GM19467 (cell line): ENCODE measurements around the gene VWDE.

Experiments
- ATAC-seq: cut with Tn5 transposase; IDR thresholded peaks from one replicate; pipeline ENCODE4 v1.9.1; 2021; ENCODE audit warnings: mild to moderate bottlenecking, moderate library complexity; ENCODE audit not compliant: unreplicated experiment

The VWDE gene

DNA sequence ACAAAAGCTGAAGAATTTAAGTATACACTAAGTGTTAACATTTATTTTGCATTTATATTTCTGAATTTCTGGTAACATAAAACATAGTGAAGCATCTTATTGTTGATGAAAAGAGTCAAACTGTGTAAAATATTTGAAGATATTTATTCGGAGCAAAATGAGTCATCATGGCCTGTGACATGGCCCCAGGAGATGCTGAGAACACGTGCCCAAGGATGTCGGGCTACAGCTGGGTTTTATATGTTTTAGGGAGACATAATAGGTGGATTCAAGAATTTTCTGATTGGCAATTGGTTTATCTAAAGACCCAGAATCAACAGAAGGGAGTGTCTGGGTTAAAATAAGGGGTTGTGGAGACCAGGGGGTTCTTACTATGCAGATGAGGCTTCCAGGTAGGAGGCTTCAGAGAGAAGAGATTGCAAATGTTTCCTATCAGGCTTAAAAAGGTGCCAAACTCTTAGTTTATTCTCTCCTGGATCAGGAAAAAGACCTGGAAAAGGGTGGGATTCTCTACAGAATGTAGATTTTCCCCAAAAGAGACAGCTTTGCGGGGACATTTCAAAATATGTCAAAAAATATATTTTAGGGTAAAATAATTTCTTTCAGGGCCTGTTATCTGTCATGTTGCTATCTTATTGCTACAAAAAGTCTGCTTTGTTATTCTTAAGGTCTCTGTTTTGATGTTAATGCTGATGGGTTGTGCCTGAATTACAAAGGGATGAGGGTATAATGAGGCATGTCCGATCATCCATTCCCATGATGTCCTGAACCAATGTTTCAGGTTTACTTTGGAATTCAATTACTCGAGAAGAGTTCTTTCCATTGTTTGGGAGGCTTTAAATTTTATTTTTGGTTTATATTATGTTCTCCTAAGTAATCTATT is 74.5 kb downstream of the VWDE start:
- no peak for ATAC-seq

GRCh38 chr7:12327922-12328321 is 75.7 kb downstream of the VWDE start:
- ATAC-seq, result no peak

- no peak for ATAC-seq
Observed at GRCh38 chr7:12325646-12326045, 78.0 kb downstream of the VWDE start.

DNA sequence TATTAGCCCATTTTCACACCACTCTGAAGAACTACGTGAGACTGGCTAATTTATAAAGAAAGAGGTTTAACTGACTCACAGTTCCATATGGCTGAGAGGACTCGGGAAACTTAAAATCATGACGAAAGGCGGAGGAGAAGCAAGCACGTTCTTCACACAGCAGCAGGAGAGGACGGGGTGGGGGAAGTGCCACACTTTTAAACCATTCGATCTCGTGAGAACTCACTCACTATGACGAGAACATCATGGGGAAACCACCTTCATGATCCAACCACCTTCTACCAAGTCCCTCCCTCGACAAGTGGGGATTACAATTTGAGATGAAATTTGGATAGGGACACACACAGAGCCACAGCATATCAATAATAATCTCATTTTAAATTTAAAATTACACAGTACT is 80.2 kb downstream of the VWDE start:
- ATAC-seq, result no peak

- no peak for ATAC-seq
Observed at GRCh38 chr7:12322903-12323300, 80.8 kb downstream of the VWDE start.

GRCh38 chr7:12322284-12322902 is 81.3 kb downstream of the VWDE start:
- no peak for ATAC-seq

DNA sequence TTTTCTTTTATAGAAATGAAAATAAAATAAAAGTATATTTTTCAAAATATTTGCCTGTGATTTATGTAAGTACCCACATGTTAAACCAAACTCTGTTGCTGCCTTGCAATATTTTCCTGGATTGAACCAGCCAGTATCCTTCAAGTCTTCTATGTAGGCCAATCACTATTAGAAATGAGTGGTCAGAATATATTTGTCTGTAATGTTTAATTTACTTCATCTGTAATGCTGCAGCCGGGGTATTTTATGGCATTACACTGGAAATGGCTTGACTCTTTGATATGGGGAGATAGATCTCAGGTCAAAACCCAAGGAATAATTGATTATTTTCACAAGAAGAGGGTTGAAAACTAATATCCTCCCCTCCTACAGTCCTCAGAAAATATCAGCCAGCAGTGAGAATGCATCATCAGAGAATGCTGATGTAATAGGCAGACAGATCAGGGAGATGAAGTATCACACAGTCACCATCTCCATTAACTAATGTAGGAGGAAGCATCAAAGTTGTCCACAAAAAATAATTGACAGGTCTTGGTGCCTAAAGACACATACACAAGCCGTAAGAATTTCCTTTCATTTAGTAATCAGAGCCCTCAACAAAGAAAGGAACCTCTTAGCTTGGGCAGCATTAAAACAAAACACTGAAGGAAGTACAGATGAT is 82.5 kb downstream of the VWDE start:
- ATAC-seq, result no peak

GRCh38 chr7:12320241-12320986 is 83.3 kb downstream of the VWDE start:
- no peak for ATAC-seq

DNA sequence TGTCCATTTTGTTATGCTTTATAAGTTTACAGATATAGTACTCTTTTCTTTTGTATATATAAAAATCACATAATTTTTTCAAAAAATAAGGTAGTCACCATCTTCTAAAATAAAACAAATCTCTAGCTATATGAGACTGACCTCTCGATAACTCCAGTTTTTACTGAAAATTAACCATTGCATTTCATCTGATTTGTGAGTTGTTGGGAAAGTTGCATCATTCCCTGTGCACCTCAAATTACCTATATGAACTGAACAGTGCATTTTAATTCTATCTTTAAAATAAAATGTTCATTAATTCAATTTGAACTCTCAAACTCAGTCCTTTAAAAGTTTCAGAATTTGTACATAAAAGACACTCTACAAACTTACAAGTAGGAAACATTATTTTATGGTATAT is 86.0 kb downstream of the VWDE start:
- ATAC-seq, result no peak

DNA sequence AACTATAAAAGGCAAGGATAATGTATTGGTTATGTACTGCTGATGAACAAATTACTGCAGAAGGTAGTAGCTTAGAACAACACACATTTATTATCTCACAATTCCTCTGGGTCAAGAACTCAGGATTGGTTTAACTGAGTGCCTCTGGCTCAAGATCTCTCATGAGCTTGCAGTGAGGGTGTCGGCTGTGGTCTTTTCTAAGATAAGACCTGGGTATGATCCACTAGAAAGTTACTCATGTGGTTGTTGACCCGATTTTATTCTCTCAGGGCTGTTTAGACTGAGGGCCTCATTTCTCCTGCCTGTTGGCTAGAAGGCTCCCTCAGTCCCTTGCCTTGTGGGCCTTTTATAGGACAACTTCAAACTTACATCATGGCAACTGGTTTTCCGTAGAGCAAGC is 86.7 kb downstream of the VWDE start:
- no peak for ATAC-seq

GRCh38 chr7:12315049-12315448 is 88.6 kb downstream of the VWDE start:
- ATAC-seq, result no peak

- no peak for ATAC-seq
Observed at GRCh38 chr7:12314199-12314598, 89.5 kb downstream of the VWDE start.

DNA sequence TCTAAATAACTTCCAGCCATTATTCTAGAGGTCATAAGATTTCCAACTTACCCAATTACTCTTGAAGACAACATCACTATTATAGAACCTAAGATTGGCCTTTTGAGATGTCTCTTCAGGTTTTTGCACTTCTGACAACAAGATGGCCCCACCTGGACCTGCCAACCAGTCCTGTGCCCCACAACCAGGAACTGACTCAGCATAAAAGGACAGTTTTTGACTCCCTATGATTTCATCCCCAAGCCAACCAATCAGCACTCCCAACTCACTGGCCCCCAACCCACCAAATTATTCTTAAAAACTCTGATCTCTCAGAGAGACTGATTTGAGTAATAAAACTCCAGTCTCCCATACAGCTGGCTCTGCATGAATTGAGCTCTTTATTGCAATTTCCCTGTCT is 98.2 kb downstream of the VWDE start:
- ATAC-seq, result no peak

DNA sequence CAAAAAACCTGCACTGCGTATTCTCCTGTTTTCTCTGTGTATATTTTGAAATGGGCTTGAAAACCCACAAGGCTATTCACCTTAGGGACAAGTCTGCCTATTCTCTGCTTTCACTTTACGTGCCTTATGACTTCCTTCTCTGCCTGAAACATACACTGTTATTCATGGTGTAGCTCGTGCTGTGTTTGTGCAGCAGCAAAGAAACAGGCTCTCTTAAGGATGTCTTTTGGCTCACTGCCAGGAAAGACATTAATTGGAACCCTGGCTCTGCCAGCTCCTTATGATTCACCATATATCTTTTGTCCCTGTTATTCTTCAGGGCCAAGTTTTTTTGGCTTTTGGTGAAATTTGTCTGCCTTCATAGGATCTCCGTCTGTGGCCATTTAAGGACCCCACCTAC is 100.2 kb downstream of the VWDE start:
- no peak for ATAC-seq

DNA sequence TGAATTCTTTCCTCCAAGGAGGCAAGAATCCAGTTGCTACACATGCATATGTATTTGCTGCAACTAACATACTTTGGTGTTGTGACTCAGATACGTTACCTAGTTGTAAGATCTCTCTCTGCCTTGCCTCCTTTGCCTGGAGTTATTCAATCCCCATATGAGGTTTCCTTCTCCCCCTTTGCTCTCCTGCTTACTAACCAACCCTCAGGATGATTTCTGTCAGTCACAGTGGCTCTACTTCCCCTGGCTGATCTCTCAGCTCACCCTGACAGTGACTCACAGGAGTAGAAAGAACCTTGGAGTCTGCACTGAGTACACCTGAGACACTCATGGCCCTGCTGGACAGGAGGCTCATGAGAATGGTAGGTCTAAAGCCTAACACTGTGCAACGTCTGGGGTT is 100.6 kb downstream of the VWDE start:
- no peak for ATAC-seq

DNA sequence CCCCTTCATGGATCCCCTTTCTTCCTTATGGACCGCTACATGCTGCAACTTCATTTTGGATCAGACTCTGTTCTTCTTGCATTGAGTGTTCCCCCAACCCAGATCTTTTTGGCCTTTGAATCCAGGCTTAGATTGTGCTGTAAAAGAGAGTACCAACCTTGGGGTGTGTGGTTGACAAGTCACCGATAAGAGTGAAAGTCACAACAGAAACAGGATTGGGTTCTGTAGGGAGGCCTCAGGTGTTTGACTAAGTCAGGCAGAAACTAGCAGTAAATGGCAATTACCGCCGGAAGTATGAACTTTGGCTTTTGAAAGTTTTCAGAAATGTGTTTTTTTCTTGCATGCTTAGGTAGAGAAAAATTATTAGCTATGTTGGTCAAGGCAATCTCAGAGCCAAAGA is 103.2 kb downstream of the VWDE start:
- ATAC-seq, result no peak

GRCh38 chr7:12299367-12299766 is 104.3 kb downstream of the VWDE start:
- no peak for ATAC-seq

DNA sequence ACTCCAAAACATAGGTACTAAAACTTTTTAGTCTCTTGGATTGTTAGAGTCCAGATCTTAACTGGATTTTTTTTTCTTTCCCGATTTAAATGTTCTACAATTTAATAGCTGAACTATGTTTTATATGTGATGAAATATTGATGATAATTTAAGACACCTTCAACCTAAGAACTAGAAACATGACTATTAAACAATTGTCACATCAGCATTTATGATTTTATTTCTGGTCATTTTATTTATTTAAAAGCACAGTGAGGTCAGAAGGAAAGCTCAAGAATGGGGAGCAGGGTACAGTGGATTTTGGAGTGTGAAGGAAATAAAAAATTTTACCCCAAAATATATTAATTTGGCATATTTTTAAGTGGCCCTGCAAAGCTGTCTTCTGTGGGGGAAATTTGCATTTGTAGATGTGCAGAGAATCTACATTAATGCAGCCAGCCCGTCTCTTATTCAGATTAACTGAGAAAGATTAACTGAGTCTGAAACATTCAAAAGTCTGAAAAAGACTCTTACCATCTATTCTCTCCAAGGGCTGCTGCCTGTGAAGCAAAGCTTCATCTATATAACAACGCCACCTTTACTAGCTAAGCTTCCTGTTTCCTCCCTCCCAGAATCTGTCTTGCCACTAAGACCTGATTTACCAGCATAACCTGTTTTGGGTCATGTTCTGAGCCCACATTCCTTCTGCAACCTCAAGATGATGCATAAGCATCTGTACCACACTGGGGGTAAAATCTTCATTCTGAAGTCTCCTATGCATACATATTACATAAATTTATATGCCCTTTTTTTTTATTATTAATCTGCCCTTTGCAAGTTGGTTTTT is 106.2 kb downstream of the VWDE start:
- no peak for ATAC-seq

- ATAC-seq, result no peak
Observed at GRCh38 chr7:12296051-12296570, 107.6 kb downstream of the VWDE start.

GRCh38 chr7:12294701-12295100 is 109.0 kb downstream of the VWDE start:
- peak; percentile 76 for ATAC-seq
